Activated CD4-positive, alpha-beta T cell treated with anti-CD3 and anti-CD28 coated beads, Interleukin-10, Interleukin-2, amounts not matched to agents 100 ng/mL and 50 ng/mL, durations not matched to agents 16 hours and 8 hours (primary cell): ENCODE measurements around the gene TMEM150C.

Source experiments
- DNase-seq: peaks from one replicate; pipeline ENCODE4 v3.0.0-alpha.2; 2020

Gene TMEM150C

GRCh38 chr4:82561786-82562563 lies at the start of gene TMEM150C:
TSS of gene TMEM150C (minus strand) at chr4:82561988. CDS start at chr4:82504657, 57,331 bp downstream.
- no peak for DNase-seq

DNA sequence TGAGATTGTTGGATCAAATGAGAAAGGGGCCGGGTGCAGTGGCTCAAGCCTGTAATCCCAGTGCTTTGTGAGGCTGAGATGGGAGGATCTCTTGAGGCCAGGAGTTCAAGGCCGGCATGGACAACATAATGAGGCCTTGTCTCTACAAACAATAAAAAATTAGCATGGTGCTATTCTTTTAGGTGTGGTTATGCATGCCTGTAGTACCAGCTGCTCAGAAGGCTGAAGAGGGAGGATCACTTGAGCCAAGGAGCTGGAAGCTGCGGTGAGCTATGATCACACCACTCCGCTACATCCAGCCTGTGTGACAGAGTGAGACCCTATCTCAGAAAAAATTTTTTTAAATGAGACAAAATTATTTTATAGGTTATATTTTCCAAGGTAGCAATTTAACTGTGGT lies 49.7 kb upstream of the TMEM150C start:
- no peak for DNase-seq

DNA sequence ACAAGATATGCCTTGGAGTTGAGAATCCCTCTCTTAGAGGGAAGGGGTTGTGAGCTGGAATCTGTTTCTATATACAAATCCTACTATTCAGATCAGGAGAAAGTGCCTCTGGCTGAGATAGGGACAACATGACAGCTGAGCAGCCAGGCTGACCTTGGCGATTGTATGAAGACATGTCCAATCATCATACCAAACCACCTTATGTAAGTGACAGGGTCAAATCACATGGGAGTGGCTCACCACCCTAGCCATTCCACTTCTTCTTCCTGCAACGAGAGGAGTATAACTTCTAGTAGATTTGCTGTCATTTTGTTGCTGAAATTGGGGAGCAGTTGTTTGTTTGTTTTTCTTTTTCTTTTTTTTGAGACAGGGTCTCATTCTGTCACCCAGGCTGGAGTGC lies 48.3 kb upstream of the TMEM150C start:
- no peak for DNase-seq

- DNase-seq = no peak
Observed at GRCh38 chr4:82606622-82607021, 44.8 kb upstream of the TMEM150C start.

DNA sequence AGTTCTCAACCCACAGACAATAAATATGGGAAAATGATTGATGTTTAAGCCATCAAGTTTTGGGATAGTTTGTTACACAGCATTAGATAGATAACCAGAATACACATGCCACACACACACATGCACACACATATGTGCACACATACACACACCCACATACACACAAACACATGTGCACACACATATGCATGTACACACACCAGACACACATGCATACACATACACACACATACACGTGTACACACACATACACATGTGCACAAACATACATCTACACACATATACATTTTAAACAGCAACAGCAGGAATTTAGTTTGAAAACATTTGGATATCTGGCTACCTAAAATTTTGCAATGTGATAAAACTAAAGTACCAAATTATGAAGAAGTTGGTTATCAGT lies 42.7 kb upstream of the TMEM150C start:
- DNase-seq = no peak

DNA sequence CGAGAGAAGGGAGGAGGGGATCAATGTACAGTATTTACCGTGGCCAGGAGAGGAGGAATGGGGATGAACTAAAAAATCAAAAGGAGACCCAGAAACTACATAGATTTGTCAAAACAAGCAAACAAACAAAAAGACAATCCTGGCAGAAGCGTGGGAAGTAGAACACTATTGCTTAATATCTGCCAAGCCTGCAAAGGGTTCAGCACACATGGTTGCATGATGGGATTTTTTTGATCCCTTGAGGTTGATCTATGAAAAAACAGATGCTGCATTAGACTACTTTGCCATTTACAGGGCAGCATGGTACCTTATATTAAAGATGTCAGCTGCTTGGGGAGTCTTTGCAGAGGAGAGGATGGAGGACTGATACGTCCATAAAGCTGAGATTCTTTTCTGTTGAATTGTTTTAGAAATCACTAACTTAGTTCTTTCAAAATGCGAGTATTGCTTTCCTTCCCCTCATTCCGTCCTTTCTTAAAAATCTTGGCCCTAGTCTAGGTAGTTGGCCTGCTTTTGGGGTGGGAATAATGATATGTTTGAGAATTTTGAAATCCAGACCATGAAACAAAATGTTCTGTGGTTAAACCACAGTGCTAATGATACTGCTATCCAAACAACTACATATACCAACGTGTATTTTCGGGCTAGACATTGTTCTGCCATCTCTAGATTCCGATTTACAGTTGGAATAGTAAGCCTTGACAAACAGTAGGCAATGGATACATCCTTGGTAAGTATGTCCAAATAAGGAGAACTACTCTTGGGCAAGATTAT lies 39.6 kb upstream of the TMEM150C start:
- DNase-seq = no peak

GRCh38 chr4:82599336-82599735 lies 37.5 kb upstream of the TMEM150C start:
- no peak for DNase-seq

DNA sequence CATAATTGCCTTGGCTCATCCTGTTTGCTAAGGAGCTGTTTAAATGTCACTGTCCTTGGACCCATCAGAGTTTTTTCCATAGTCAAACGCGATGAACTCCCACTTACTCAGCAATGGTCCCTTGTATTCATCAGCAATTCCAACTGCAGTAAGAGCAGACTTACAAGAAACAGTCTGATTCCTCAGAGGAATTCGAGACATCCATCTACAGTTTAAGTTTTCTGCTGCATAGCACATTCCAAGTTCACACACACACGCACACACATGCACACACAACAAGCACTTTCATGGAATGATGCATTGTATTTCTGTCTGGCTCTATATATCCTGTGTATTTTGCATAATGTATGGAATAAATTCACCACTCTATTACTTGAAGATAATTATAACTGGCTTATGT lies 32.7 kb upstream of the TMEM150C start:
- DNase-seq = no peak

GRCh38 chr4:82593411-82593810 lies 31.6 kb upstream of the TMEM150C start:
- DNase-seq = no peak

- DNase-seq = no peak
Observed at GRCh38 chr4:82592639-82593038, 30.9 kb upstream of the TMEM150C start.

- no peak for DNase-seq
Observed at GRCh38 chr4:82591592-82591991, 29.8 kb upstream of the TMEM150C start.

DNA sequence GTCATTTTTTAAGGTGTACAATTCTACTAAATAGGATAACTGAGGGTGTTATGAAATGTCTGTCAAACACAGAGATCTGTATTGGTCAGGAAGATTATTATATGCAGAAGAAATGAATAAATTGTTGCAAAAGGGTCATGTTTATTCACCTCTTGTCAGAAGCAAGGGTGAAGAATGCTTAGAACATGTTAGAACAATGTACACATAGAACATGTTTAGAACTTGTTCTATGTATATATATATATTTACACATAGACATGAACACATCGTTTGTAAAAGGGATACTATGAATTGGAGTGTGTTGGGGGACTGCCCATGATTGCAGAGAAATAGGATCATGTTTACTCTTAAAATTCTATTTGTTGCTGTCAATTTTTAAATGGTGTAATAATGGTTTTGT lies 28.0 kb upstream of the TMEM150C start:
- DNase-seq = no peak

DNA sequence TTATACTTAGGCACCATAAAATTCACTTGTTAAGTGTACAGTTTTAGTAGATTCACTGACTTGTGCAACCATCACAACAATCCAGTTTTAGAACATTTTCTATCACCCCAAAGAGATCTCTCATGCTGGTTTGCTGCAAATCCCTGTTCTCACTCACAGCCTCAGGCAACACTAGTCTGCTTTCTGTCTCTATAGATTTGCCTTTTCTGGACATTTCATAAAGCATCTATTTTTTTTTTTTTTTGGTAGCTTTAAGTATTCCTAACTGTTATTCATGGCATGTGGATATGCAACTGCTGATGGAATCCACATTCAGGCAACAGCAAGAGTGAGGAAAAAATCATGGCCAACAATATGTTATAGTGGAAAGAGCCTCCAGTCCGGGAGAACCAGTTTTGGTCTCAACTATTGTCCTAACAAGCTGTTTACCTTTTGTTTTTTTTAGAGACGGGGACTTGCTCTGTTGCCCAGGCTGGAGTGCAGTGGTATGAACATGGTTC lies 27.0 kb upstream of the TMEM150C start:
- no peak for DNase-seq

DNA sequence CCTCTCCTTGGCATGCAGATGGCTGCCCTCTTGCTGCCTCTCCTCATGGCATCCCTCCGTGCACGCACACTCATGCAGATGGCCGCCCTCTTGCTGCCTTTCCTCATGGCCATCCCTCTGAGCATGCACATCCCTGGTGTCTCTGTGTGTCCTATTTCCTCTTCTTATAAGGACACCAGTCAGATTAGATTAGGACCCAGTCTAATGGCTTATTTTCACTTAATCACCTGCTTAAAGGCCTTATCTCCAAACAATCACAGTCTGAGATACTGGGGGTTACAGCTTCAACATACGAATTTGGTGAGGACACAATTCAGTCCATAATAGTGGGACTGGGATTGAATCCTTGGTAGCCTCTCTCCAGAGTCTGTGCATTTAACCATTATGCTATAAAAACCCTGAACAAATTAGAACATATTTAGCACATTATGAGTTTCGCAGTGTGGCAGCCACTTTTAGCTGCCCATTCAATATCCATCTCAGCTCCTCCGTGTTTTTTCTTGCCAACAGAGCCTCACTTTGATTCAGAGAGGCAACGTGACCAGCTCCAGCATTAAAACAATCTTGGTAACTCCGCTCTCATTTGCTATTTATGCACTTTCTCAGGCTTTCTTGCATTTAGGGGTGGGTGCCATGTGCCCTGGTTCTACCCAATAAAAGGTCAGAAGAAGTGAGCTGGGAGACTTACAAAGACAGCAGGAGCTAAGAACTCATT lies 26.2 kb upstream of the TMEM150C start:
- no peak for DNase-seq

DNA sequence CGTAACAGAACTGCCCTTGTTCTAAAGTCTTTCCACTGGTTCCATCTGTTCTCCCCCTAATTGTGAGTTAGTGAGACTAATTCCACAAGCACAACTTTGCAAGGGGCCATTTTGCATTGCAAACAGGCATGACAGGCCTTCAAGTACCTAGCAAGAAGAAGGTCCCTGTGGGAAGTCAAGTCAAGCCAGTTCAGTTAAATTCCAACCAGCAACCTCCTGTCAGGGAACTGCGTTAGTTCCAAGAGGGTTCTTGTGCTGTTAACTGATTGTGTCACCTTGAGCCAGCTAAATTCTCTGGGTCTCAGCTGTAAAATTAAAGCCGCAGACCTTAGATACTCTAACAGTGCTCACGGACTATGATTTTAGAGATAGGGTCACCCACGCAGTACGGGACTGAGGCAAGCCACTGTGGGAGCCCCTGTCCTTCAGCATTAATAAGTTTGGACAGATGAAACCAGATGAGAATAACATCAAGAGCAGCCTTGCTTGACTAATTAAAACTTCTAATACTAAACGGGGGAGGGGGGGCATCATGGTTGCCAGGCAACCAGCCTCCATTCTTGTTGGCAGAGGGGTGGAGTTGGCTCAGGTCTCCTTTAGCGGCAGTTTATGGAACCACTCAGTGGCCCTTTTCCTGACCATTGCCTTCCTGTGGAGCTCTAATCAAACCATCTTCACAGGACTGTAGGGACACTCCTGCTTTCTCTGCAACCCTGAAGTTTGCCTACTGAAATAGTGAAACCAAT lies 24.1 kb upstream of the TMEM150C start:
- DNase-seq = no peak

DNA sequence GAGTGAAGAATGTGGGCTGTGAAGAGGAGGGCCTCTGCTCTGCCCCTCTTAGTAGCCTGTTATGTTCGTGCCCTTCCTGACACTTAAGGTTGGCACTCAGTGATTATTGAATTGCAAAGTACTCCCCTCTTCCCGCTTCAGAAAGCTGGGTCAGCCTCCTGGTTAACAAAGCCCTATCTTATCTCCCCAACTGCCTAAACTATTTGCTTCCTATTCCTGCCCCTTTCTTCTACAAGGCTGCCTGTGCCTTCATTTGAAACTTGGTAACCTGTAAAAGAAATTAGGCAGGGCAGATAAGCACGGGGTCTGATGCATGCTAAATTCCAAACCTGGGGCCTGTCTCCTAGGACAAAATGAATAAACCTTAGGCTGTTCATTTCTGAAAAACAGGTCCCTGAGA lies 23.1 kb upstream of the TMEM150C start:
- no peak for DNase-seq

- DNase-seq = no peak
Observed at GRCh38 chr4:82583897-82584587, 22.3 kb upstream of the TMEM150C start.

- no peak for DNase-seq
Observed at GRCh38 chr4:82579932-82580331, 18.1 kb upstream of the TMEM150C start.

DNA sequence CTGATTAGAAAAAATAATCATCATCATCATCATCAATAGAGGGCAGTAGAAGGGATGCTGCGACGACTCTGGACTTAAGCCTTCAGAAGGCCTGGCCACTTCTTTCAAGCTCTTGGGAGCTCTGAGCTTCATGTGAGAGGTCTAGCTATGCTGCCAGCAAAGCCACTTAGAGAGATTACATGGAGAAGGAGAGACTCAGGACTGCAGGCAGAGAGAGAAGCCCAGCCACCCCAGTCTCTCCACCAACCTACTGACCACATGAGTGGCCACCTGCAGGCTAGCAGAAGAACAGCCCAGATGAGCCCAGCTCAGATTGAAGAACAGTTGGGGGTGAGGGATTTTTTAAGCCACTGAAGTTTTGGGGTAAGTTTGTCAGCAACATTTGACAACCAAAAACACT lies 17.1 kb upstream of the TMEM150C start:
- DNase-seq = no peak

DNA sequence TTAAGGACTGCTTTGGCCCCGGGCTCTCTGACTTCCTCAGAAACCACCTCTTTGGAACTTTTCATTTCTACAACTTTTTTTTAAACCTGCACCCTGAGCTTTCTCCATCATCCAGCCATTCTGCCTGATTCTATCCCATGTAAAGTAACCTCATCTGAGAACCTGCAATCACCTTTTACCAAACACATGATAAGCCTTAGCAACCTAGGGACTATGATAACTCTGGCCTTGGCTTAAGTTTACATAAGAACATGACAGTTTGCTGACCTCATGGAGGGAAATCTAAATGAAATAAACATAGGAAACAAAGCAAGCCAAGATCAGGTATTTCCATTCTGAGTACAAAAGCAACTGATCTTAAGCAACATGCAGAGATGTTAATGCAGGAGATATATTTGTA lies 15.7 kb upstream of the TMEM150C start:
- no peak for DNase-seq

DNA sequence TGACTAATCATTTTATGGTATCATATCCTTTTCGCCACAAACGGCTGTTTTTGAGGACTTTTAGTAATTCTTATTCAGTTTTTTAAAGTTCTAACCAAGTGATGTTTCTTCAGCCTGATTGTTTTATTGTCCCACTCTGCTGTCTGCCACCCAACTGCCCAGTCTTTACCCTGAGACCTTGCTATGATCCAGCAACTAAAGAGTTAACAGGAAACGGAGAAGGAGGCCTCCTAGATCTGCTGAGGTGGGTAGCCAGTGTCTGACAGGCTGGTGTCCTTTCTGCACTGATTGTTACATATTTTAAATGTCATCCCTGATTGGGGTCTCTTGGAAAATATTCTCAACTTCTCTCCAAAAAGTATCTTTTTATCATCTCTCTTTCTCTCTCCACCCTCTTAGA lies 7.9 kb upstream of the TMEM150C start:
- no peak for DNase-seq

- DNase-seq = no peak
Observed at GRCh38 chr4:82569076-82569475, 7.3 kb upstream of the TMEM150C start.
